RPMI7951 (cell line): ENCODE data around the gene DNAAF8. TPM values are rescaled to one million over a fixed set of nuclear protein-coding genes. Genes with fewer than 3 reads are reported as not detected.

Experiments
- total RNA-seq: library from RNA; depleted of rRNA; stranded (reverse); fragments of >200 nt; shearing (Covaris generic); gene quantifications from 2 replicates; pipeline ENCODE4 v1.2.3, GENCODE V29; 2014; rRNA removed

DNAAF8 gene
- total RNA-seq, 1 experiment from 2014 or later, result 0.36 TPM

Other genes with a start within 250 kb of the DNAAF8 start
- gene CDIP1, start 195.8 kb upstream of the DNAAF8 start, total RNA-seq, result 0.78 and 1.1 TPM in 2 replicates
- gene C16orf96, start 178.2 kb upstream of the DNAAF8 start, total RNA-seq, result not detected in 2 replicates
- gene UBALD1, start 119.6 kb upstream of the DNAAF8 start, total RNA-seq, result 3.3 and 4.7 TPM in 2 replicates
- 10.4 and 18.3 TPM in 2 replicates for gene MGRN1, start 109.7 kb upstream of the DNAAF8 start, total RNA-seq
- 28.7 and 45.3 TPM in 2 replicates for gene NUDT16L1, start 41.0 kb upstream of the DNAAF8 start, total RNA-seq
- 8.9 and 10.6 TPM in 2 replicates for gene ANKS3, start 266 bp upstream of the DNAAF8 start, total RNA-seq
- 5.2 and 5.4 TPM in 2 replicates for gene ZNF500, start 32.6 kb downstream of the DNAAF8 start, total RNA-seq
- not detected in 2 replicates for gene SEPTIN12, start 53.8 kb downstream of the DNAAF8 start, total RNA-seq
- gene SMIM22, start 60.8 kb downstream of the DNAAF8 start, total RNA-seq, result not detected in 2 replicates
- gene ROGDI, start 68.1 kb downstream of the DNAAF8 start, total RNA-seq, result 13.1 and 16.9 TPM in 2 replicates
- 17.8 and 21.4 TPM in 2 replicates for gene GLYR1, start 112.8 kb downstream of the DNAAF8 start, total RNA-seq
- gene UBN1, start 112.9 kb downstream of the DNAAF8 start, total RNA-seq, result 16.5 and 19.7 TPM in 2 replicates
- gene PPL, start 202.6 kb downstream of the DNAAF8 start, total RNA-seq, result 0.12 and 0.20 TPM in 2 replicates
- not detected in 2 replicates for gene SEC14L5, start 223.8 kb downstream of the DNAAF8 start, total RNA-seq